Measurements from ENCODE around the gene SLC12A7. TPM values are rescaled to one million over a fixed set of nuclear protein-coding genes. Genes with fewer than 3 reads are reported as not detected.

Gene SLC12A7
- total and polyA plus RNA-seq, 7 donors = 7.2 to 54.3 (median 16.8) TPM

GRCh38 chr5:1081519-1081918 lies 30.3 kb downstream of the SLC12A7 start:
- Histone ChIP-seq H3K9me3 (no peaks in the 10 kb centered on the region), H3K27ac (no peak overlapping the region), H3K4me3 (no peak overlapping the region), H3K36me3 (peaks cover 23 to 84% (median 52%) of the 10 kb centered on the region in 4 donors), H3K27me3 (no peaks in the 10 kb centered on the region), H3K4me1 (no peaks in the 10 kb centered on the region)
- WGBS, 2 donors = 88 to 96% methylated on average over 26 of the region's 26 CpGs
- no peak for DNase-seq
- TF ChIP-seq EP300 (IDR thresholded peaks at IDR 0.05) = no peak
- intact Hi-C loops (cut with DNase I) = no loop called here

- no peak for TF ChIP-seq EP300 (IDR thresholded peaks at IDR 0.05)
- TF ChIP-seq POLR2A (IDR thresholded peaks at IDR 0.05) = no peak
- no peak for TF ChIP-seq CTCF (IDR thresholded peaks at IDR 0.05)
- TF ChIP-seq POLR2AphosphoS5 (IDR thresholded peaks at IDR 0.05) = no peak
- WGBS, 2 donors = 68 to 80% methylated on average over 18 of the region's 18 CpGs
- DNase-seq = no peak
- no peaks in the 10 kb centered on the region for H3K27me3 ChIP-seq
- H3K4me1 ChIP-seq = no peaks in the 10 kb centered on the region
- intact Hi-C loops (cut with DNase I) = no loop called here
- no peak overlapping the region for H3K27ac ChIP-seq
- no peaks in the 10 kb centered on the region for H3K9me3 ChIP-seq
- H3K36me3 ChIP-seq = peaks cover 16 to 84% (median 52%) of the 10 kb centered on the region in 4 donors
- H3K4me3 ChIP-seq = no peak overlapping the region
Observed at GRCh38 chr5:1080432-1080831, 31.4 kb downstream of the SLC12A7 start.

GRCh38 chr5:1079961-1080360 lies 31.9 kb downstream of the SLC12A7 start:
- H3K36me3 ChIP-seq = peaks cover 13 to 84% (median 51%) of the 10 kb centered on the region in 4 donors
- no peaks in the 10 kb centered on the region for H3K4me1 ChIP-seq
- intact Hi-C loops (cut with DNase I) = no loop called here
- 87 to 93% methylated on average over 31 to 32 of the region's 35 CpGs for WGBS, 2 donors
- no peaks in the 10 kb centered on the region for H3K9me3 ChIP-seq
- H3K27ac ChIP-seq = no peak overlapping the region
- no peak overlapping the region for H3K4me3 ChIP-seq
- H3K27me3 ChIP-seq = no peaks in the 10 kb centered on the region
- no peak for TF ChIP-seq POLR2AphosphoS5 (IDR thresholded peaks at IDR 0.05)
- no peak for TF ChIP-seq EP300 (IDR thresholded peaks at IDR 0.05)
- no peak for TF ChIP-seq CTCF (IDR thresholded peaks at IDR 0.05)
- TF ChIP-seq POLR2A (IDR thresholded peaks at IDR 0.05) = no peak
- DNase-seq = no peak

- intact Hi-C loops (cut with DNase I) = no loop called here
- no peaks in the 10 kb centered on the region for H3K27me3 ChIP-seq
- no peaks in the 10 kb centered on the region for H3K4me1 ChIP-seq
- 96 to 97% methylated on average over 18 of the region's 18 CpGs for WGBS, 2 donors
- H3K4me3 ChIP-seq = no peak overlapping the region
- H3K9me3 ChIP-seq = no peaks in the 10 kb centered on the region
- H3K27ac ChIP-seq = no peak overlapping the region
- DNase-seq = no peak
- peaks cover 8 to 84% (median 52%) of the 10 kb centered on the region in 4 donors for H3K36me3 ChIP-seq
- TF ChIP-seq CTCF (IDR thresholded peaks at IDR 0.05) = no peak
- TF ChIP-seq POLR2AphosphoS5 (IDR thresholded peaks at IDR 0.05) = no peak
- TF ChIP-seq POLR2A (IDR thresholded peaks at IDR 0.05) = no peak
- TF ChIP-seq EP300 (IDR thresholded peaks at IDR 0.05) = no peak
Observed at GRCh38 chr5:1079486-1079885, 32.4 kb downstream of the SLC12A7 start.

GRCh38 chr5:1078851-1079250 lies 33.0 kb downstream of the SLC12A7 start:
- WGBS, 2 donors = 93 to 95% methylated on average over 23 of the region's 23 CpGs
- Histone ChIP-seq H3K27me3 (no peaks in the 10 kb centered on the region), H3K36me3 (peaks cover 2 to 84% (median 52%) of the 10 kb centered on the region in 4 donors), H3K9me3 (no peaks in the 10 kb centered on the region), H3K4me1 (no peaks in the 10 kb centered on the region), H3K4me3 (no peak overlapping the region), H3K27ac (no peak overlapping the region)
- no peak for TF ChIP-seq POLR2A (IDR thresholded peaks at IDR 0.05)
- no peak for TF ChIP-seq EP300 (IDR thresholded peaks at IDR 0.05)
- TF ChIP-seq POLR2AphosphoS5 (IDR thresholded peaks at IDR 0.05) = no peak
- no peak for TF ChIP-seq CTCF (IDR thresholded peaks at IDR 0.05)
- intact Hi-C loops (cut with DNase I) = no loop called here
- no peak for DNase-seq

All from sigmoid colon (tissue), 7 donors.